Caco-2 (cell line): Measurements from ENCODE around the gene FARP1. TPM values are rescaled to one million over a fixed set of nuclear protein-coding genes. Genes with fewer than 3 reads are reported as not detected.

Experiments
- BruUV-seq: library from RNA; stranded (reverse); fragments of 400-500 nt; replicated peaks from 2 replicates; lab custom pipeline; 2021; lab: Mats Ljungman, UMichigan
- CTCF ChIA-PET: fragments of 300-600 bp; sonication (Branson Sonifier 250); formaldehyde crosslinking; loops from one replicate; lab custom pipeline; 2022; ENCODE audit warnings: antibody characterized with exemption; lab: Charles Lee
- POLR2A ChIA-PET: fragments of 300-600 bp; sonication (Branson Sonifier 250); formaldehyde crosslinking; loops from one replicate; lab custom pipeline; 2022; ENCODE audit warnings: antibody characterized with exemption; lab: Charles Lee
- DNase-seq, 2 experiments: peaks; one replicate each; pipeline versions ENCODE4 v3.0.0 to v3.0.0-alpha.2; 2020 to 2022
- H3K27me3 ChIP-seq: replicated peaks from 2 replicates; pipeline ENCODE4 v1.6.0; 2011; ENCODE audit warnings: low read length; ENCODE audit not compliant: control insufficient read depth, insufficient read depth
- H3K36me3 ChIP-seq: 2 replicates; pipeline ENCODE4 v1.5.1; 2011; ENCODE audit warnings: low read length; ENCODE audit not compliant: control insufficient read depth, insufficient read depth
- H3K4me1 ChIP-seq: fragments of 250-450 bp; sonication (Bioruptor Pico); 2 replicates; pipeline ENCODE4 v1.5.1; 2020; ENCODE audit warnings: mild to moderate bottlenecking
- H3K4me3 ChIP-seq: 2 replicates; pipeline ENCODE4 v1.5.1; 2011; ENCODE audit warnings: low read depth, mild to moderate bottlenecking, control low read depth, low read length
- H3K9me3 ChIP-seq: fragments of 250-450 bp; sonication (Bioruptor Pico); 2 replicates; pipeline ENCODE4 v1.5.1; 2020; ENCODE audit warnings: mild to moderate bottlenecking, moderate library complexity
- H3K27ac Mint-ChIP-seq: one replicate; pipeline ENCODE4 v1.8.0; 2022; ENCODE audit warnings: mixed read lengths; ENCODE audit not compliant: unreplicated experiment
- H3K27me3 Mint-ChIP-seq: one replicate; pipeline ENCODE4 v1.8.0; 2022; ENCODE audit warnings: mixed read lengths; ENCODE audit not compliant: insufficient read depth, unreplicated experiment
- H3K36me3 Mint-ChIP-seq: one replicate; pipeline ENCODE4 v1.8.0; 2022; ENCODE audit warnings: mild to moderate bottlenecking, mixed read lengths; ENCODE audit not compliant: insufficient read depth, unreplicated experiment
- H3K4me1 Mint-ChIP-seq: one replicate; pipeline ENCODE4 v1.8.0; 2022; ENCODE audit warnings: low read depth, mixed read lengths; ENCODE audit not compliant: unreplicated experiment
- H3K4me3 Mint-ChIP-seq: one replicate; pipeline ENCODE4 v1.8.0; 2022; ENCODE audit warnings: mild to moderate bottlenecking, moderate library complexity, mixed read lengths; ENCODE audit not compliant: unreplicated experiment
- H3K9me3 Mint-ChIP-seq: one replicate; pipeline ENCODE4 v1.8.0; 2022; ENCODE audit warnings: mixed read lengths; ENCODE audit not compliant: unreplicated experiment
- CTCF ChIP-seq, 2 experiments: fragments of 200-600 bp in 1 of 2; IDR thresholded peaks; 1 replicate in 1 of 2; 2 replicates in 1 of 2; pipeline versions ENCODE4 v1.5.1 to v1.8.0; 2011 to 2022; ENCODE audit warnings: antibody characterized with exemption in 1 of 2, control low read depth in 1 of 2, inconsistent platforms in 1 of 2, low read depth in 1 of 2, low read length in 1 of 2, mild to moderate bottlenecking in 1 of 2, moderate library complexity in 1 of 2; ENCODE audit not compliant: insufficient read depth in 1 of 2, severe bottlenecking in 1 of 2, unreplicated experiment in 1 of 2
- intact Hi-C: fragments of 100-400 bp; cut with micrococcal nuclease; formaldehyde crosslinking; loops from one replicate; pipeline ENCODE4 v1.10.0; 2022; ENCODE audit not compliant: unreplicated experiment
- total RNA-seq: library from RNA; stranded (reverse); gene quantifications from 2 replicates; pipeline ENCODE4 v1.2.3, GENCODE V29; 2022

FARP1 gene
- total RNA-seq, 1 experiment from 2014 or later, result 189 TPM

DNA sequence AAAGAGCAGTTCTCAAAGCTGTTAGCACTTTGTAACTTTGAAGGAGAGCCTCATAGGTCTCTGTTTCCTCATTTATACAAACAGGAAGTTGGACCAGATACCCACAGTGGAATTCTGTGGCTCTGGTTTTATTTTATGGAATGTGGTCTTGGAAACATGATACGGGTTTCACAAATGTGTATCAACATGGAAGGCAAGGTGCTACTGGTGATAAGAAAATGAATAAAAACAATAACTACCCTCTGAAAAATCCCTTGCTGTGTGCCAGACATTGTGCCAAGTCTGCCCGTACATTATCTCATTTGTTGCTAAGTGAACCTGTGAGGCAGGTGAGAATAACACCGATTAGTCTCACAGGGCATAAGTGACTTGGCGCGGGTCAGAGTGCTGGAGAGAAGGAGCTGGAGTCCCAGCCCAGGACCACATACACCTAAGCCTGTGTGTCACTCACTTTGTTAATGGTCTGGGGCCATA, 79.2 kb downstream of the FARP1 start:
- intact Hi-C loops, result no loop called here
- no peaks in the 10 kb centered on the region for H3K4me1 Mint-ChIP-seq
- BruUV-seq, result no TSS peak
- CTCF ChIA-PET, result no interaction called here
- no peak for TF ChIP-seq CTCF (IDR thresholded peaks at IDR 0.05; ENCODE audit: insufficient read depth in 1 of 2, low read depth in 1 of 2, low read length in 1 of 2, severe bottlenecking in 1 of 2, unreplicated experiment in 1 of 2)
- H3K27me3 Mint-ChIP-seq, result no peaks in the 10 kb centered on the region
- H3K4me3 ChIP-seq, result no peak overlapping the region
- DNase-seq, result no peak
- no peak overlapping the region for H3K4me3 Mint-ChIP-seq
- POLR2A ChIA-PET, result no interaction called here
- no peaks in the 10 kb centered on the region for H3K27me3 ChIP-seq
- H3K9me3 ChIP-seq, result no peaks in the 10 kb centered on the region
- H3K4me1 ChIP-seq, result no peaks in the 10 kb centered on the region
- H3K36me3 Mint-ChIP-seq, result peaks cover 44% of the 10 kb centered on the region
- peaks cover 5% of the 10 kb centered on the region for H3K36me3 ChIP-seq
- no peak overlapping the region for H3K27ac Mint-ChIP-seq
- H3K9me3 Mint-ChIP-seq, result no peaks in the 10 kb centered on the region

DNA sequence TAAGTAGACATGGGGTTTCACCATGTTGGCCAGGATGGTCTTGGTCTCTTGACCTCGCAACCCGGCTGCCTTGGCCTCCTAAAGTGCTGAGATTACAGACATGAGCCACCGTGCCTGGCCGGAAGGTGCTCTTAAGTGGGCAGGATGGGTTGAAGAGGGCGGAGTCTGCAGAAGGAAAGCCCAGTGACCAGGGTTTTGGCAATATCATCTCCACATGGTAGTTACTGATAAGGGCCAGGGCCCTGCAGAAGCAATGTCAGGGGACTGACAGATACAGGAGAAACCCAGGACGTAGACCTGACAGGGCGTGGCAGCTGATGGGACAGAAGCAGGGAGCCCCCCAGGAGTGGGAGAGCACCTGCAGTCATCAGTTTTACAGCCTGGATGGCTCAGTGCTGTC, 79.9 kb downstream of the FARP1 start:
- Mint-ChIP-seq H3K36me3 (peaks cover 49% of the 10 kb centered on the region), H3K27ac (no peak overlapping the region), H3K9me3 (peaks cover 5% of the 10 kb centered on the region), H3K27me3 (no peaks in the 10 kb centered on the region), H3K4me1 (no peaks in the 10 kb centered on the region), H3K4me3 (no peak overlapping the region)
- no peak for TF ChIP-seq CTCF (IDR thresholded peaks at IDR 0.05; ENCODE audit: insufficient read depth in 1 of 2, low read depth in 1 of 2, low read length in 1 of 2, severe bottlenecking in 1 of 2, unreplicated experiment in 1 of 2)
- no peaks in the 10 kb centered on the region for H3K4me1 ChIP-seq
- no peaks in the 10 kb centered on the region for H3K27me3 ChIP-seq
- ChIA-PET POLR2A (no interaction called here), CTCF (no interaction called here)
- no peak overlapping the region for H3K4me3 ChIP-seq
- no TSS peak for BruUV-seq
- intact Hi-C loops, result no loop called here
- no peak for DNase-seq
- no peaks in the 10 kb centered on the region for H3K9me3 ChIP-seq
- peaks cover 5% of the 10 kb centered on the region for H3K36me3 ChIP-seq

- intact Hi-C loops, result no loop called here
- TF ChIP-seq CTCF (IDR thresholded peaks at IDR 0.05; ENCODE audit: insufficient read depth in 1 of 2, low read depth in 1 of 2, low read length in 1 of 2, severe bottlenecking in 1 of 2, unreplicated experiment in 1 of 2), result no peak
- POLR2A ChIA-PET, result no interaction called here
- H3K4me1 Mint-ChIP-seq, result no peaks in the 10 kb centered on the region
- peaks cover 6% of the 10 kb centered on the region for H3K9me3 Mint-ChIP-seq
- CTCF ChIA-PET, result interaction anchor here (0.7 kb wide), 1 partner anchor 93 kb away, joined by 5 read pairs; no protein-coding TSS in a partner anchor
- no peaks in the 10 kb centered on the region for H3K27me3 Mint-ChIP-seq
- Histone ChIP-seq H3K9me3 (no peaks in the 10 kb centered on the region), H3K4me3 (no peak overlapping the region), H3K27me3 (no peaks in the 10 kb centered on the region), H3K36me3 (peaks cover 5% of the 10 kb centered on the region), H3K4me1 (no peaks in the 10 kb centered on the region)
- no TSS peak for BruUV-seq
- H3K27ac Mint-ChIP-seq, result no peak overlapping the region
- no peak for DNase-seq
- H3K36me3 Mint-ChIP-seq, result peaks cover 50% of the 10 kb centered on the region
- H3K4me3 Mint-ChIP-seq, result no peak overlapping the region
Observed at GRCh38 chr13:98223741-98224140, 80.8 kb downstream of the FARP1 start.
